Activated naive CD4-positive, alpha-beta T cell (primary cell): ENCODE measurements around the gene SERBP1.

Experiments used
- DNase-seq, 4 experiments: peaks; one replicate each; lab custom pipeline; 2025; lab: John Stamatoyannopoulos, UW

The SERBP1 gene

GRCh38 chr1:67359592-67359991, 70.6 kb downstream of the SERBP1 start:
- no peak for DNase-seq
